Adrenal gland (tissue), 5 donors: Measurements from ENCODE around the gene MC1R.

ENCODE experiments used
- CTCF ChIP-seq, 6 experiments: fragments of 450-650 bp in 4 of 6; fragments of 200-600 bp in 2 of 6; sonication (generic) in 1 of 6; IDR thresholded peaks; 1 replicate in 5 of 6; 2 replicates in 1 of 6; pipeline versions ENCODE4 v1.5.1 to v1.8.0; 2016 to 2021; ENCODE audit warnings: antibody characterized with exemption in 6 of 6, mild to moderate bottlenecking in 2 of 6, moderate library complexity in 1 of 6
- POLR2A ChIP-seq, 2 donors: fragments of 450-650 bp; IDR thresholded peaks; one replicate each; pipeline ENCODE4 v1.6.1; 2017; ENCODE audit warnings: antibody characterized with exemption in 2 of 2, mild to moderate bottlenecking in 2 of 2, moderate library complexity in 1 of 2
- donor health status: DM: no; HTN: no; CAD: no.

DNA sequence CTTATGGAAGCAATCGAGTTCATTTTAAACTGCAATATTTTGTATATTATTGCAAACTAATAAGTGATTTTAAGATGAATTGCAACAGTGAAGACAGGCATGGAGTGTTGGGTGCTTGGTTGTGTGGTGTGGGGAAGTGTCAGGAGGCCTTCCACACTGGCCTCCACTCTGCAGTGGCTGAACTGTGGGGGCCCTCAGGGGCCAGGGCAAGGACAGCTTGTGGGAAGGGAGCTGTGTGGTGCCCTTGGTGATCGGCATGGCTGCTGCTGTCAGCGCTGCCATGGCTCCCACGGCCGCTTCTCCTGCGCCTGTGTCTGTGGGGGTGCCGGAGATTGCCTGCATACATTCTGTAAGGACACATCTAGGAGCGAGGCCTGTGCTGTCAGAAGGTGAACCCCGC is 26.0 kb upstream of the MC1R start:
- TF ChIP-seq CTCF (IDR thresholded peaks at IDR 0.05) (no peak), POLR2A (IDR thresholded peaks at IDR 0.05) (no peak)
